H1 (cell line): ENCODE measurements around the gene ATP2C1. TPM values are rescaled to one million over a fixed set of nuclear protein-coding genes. Genes with fewer than 3 reads are reported as not detected.

Experiments used
- polyA plus RNA-seq, 7 experiments: library from polyadenylated mRNA; depleted of rRNA in 3 of 7; stranded (reverse) in 5 of 7; unstranded in 2 of 7; fragments of >200 nt in 5 of 7; fragments of 200-250 nt in 2 of 7; gene quantifications; 1 replicate in 5 of 7; 2 replicates in 1 of 7; 4 replicates in 1 of 7; pipeline versions ENCODE4 v1.2.1 to v1.2.3, GENCODE V29; 2011 to 2013; ENCODE audit warnings: missing spikeins in 2 of 7, mixed read lengths in 2 of 7
- total RNA-seq: library from RNA; stranded (reverse); fragmentation: NEBNext Ultra II Directional; extraction: Animal tissue kit (Norgen Biotek cat#: 25700); gene quantifications from 2 replicates; pipeline ENCODE4 v1.2.1, GENCODE V29; 2021
- TF ChIP-seq, protein P1 (sequence below): fragments of 300-600 bp; sonication (generic); IDR thresholded peaks from 2 replicates; pipeline ENCODE4 v1.7.1; 2012; ENCODE audit warnings: low read length, moderate library complexity, mild to moderate bottlenecking, inconsistent platforms; ENCODE audit not compliant: insufficient replicate concordance

The ATP2C1 gene
- total and polyA plus RNA-seq, 2 of the 8 experiments (the other 6 are each of a cell fraction or from before 2014, with no cell fraction given): 50.7 to 68.5 TPM

DNA sequence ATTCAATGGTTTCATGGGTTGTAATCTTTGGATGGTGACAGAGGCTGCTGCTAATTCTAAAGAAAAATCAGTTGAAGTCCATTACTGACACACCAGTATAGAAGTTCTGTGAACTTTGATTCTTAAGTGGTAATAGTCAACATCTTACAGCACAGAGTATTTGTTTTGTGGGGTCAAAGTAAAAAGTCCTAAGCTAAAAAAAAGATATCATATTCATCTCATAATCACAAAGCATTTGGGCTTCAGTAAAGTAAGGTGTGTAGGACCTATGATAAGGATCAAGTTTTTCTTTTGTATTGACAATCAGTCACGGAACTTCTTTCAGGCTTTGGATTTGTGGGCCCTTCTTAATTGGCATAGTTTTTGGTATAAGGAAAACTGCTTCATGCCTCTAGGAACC is 131.7 kb downstream of the ATP2C1 start (continued):
- TF ChIP-seq, protein P1, sequence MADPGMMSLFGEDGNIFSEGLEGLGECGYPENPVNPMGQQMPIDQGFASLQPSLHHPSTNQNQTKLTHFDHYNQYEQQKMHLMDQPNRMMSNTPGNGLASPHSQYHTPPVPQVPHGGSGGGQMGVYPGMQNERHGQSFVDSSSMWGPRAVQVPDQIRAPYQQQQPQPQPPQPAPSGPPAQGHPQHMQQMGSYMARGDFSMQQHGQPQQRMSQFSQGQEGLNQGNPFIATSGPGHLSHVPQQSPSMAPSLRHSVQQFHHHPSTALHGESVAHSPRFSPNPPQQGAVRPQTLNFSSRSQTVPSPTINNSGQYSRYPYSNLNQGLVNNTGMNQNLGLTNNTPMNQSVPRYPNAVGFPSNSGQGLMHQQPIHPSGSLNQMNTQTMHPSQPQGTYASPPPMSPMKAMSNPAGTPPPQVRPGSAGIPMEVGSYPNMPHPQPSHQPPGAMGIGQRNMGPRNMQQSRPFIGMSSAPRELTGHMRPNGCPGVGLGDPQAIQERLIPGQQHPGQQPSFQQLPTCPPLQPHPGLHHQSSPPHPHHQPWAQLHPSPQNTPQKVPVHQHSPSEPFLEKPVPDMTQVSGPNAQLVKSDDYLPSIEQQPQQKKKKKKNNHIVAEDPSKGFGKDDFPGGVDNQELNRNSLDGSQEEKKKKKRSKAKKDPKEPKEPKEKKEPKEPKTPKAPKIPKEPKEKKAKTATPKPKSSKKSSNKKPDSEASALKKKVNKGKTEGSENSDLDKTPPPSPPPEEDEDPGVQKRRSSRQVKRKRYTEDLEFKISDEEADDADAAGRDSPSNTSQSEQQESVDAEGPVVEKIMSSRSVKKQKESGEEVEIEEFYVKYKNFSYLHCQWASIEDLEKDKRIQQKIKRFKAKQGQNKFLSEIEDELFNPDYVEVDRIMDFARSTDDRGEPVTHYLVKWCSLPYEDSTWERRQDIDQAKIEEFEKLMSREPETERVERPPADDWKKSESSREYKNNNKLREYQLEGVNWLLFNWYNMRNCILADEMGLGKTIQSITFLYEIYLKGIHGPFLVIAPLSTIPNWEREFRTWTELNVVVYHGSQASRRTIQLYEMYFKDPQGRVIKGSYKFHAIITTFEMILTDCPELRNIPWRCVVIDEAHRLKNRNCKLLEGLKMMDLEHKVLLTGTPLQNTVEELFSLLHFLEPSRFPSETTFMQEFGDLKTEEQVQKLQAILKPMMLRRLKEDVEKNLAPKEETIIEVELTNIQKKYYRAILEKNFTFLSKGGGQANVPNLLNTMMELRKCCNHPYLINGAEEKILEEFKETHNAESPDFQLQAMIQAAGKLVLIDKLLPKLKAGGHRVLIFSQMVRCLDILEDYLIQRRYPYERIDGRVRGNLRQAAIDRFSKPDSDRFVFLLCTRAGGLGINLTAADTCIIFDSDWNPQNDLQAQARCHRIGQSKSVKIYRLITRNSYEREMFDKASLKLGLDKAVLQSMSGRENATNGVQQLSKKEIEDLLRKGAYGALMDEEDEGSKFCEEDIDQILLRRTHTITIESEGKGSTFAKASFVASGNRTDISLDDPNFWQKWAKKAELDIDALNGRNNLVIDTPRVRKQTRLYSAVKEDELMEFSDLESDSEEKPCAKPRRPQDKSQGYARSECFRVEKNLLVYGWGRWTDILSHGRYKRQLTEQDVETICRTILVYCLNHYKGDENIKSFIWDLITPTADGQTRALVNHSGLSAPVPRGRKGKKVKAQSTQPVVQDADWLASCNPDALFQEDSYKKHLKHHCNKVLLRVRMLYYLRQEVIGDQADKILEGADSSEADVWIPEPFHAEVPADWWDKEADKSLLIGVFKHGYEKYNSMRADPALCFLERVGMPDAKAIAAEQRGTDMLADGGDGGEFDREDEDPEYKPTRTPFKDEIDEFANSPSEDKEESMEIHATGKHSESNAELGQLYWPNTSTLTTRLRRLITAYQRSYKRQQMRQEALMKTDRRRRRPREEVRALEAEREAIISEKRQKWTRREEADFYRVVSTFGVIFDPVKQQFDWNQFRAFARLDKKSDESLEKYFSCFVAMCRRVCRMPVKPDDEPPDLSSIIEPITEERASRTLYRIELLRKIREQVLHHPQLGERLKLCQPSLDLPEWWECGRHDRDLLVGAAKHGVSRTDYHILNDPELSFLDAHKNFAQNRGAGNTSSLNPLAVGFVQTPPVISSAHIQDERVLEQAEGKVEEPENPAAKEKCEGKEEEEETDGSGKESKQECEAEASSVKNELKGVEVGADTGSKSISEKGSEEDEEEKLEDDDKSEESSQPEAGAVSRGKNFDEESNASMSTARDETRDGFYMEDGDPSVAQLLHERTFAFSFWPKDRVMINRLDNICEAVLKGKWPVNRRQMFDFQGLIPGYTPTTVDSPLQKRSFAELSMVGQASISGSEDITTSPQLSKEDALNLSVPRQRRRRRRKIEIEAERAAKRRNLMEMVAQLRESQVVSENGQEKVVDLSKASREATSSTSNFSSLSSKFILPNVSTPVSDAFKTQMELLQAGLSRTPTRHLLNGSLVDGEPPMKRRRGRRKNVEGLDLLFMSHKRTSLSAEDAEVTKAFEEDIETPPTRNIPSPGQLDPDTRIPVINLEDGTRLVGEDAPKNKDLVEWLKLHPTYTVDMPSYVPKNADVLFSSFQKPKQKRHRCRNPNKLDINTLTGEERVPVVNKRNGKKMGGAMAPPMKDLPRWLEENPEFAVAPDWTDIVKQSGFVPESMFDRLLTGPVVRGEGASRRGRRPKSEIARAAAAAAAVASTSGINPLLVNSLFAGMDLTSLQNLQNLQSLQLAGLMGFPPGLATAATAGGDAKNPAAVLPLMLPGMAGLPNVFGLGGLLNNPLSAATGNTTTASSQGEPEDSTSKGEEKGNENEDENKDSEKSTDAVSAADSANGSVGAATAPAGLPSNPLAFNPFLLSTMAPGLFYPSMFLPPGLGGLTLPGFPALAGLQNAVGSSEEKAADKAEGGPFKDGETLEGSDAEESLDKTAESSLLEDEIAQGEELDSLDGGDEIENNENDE: no peak
- TF ChIP-seq, all 59 proteins: peak for 0
